GM18511 (cell line): ENCODE measurements around the gene CYP1B1.
"Not testable (repeated sequence)": the region's sequence is repeated elsewhere in the genome, so short reads cannot be mapped to it uniquely, and the experiment has no call there.

Experiments
- ATAC-seq: cut with Tn5 transposase; IDR thresholded peaks from one replicate; pipeline ENCODE4 v1.9.1; 2021; ENCODE audit warnings: mild to moderate bottlenecking, moderate library complexity; ENCODE audit not compliant: unreplicated experiment

The CYP1B1 gene

DNA sequence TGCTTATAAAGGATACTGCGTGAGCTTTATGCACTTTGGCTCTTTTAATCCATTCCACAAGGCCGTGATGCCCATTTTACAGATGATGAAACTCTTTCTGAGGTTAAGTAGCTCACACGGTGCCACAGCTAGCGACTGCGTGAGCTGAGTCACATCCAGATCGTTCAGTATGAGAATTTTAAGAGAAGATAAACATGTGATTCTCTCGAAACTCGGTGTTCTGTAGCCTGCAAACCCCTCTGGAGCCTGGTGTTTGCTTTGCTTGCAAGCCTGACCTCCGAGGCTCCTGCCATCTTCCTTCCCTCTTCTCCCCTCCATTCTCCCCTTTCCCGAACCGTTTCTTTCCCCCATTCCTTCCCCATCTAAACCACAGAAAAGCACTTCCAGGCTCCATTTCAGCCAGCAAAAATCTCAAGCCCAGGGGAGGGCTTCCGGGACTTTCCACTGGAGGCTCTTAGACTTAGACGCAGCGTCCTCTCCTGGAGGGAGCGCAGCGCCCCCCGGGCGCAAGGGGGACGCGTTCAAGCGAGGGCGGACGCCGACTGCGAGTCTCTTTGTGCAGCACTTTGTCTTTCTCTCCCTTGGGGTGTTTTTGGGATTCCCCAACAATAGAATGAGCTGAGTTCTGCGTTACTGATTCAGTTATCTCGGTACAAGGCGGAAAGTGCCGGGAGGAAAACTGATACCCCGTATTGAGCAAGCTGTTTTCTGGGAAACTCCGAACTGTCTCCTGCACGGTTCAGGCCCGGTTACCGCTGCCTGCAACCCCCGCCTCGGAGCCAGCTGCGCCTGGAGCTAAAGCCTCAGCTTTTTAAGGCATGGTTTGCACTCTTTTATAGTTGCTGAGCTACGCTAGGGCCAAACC is 38.0 kb downstream of the CYP1B1 start:
- ATAC-seq = peak; percentile 87

DNA sequence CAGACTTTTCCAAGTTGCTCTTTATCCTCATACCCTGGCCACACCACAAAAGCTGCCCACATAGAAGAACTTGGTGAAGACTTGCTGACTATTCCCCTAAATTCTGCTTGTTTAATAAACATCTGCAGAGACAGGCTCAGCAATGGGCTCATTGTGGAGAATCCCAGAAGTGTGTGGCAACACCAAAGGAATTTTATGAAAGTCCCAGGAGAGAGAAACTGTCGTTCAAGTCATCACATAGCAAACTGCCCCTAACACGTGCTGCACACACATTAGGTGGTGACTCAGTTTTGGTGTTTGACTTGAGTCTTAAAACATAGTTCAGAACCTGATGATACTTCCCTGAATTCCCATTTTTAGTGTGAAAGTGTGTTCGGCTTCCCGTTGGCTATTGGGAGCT is 38.6 kb downstream of the CYP1B1 start:
- no peak for ATAC-seq

DNA sequence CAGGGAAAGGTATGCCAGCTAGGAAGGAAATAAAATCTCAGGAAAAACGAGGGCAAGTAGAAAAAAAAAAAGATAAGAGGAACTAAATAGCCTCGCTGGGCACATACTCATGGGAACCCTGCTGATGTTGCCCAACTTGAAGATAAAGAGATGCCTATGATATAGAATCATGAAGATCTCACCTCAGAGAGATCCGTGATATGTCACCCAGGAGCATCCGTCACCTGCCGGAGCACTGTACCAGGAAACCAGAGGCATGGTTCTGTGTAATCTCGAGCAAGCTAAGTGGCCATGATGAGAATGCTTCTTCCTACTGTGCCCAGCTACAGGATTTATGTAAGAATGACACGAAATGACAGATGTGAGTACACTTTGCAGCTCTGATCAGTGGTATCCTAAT is 40.0 kb downstream of the CYP1B1 start:
- ATAC-seq = no peak

DNA sequence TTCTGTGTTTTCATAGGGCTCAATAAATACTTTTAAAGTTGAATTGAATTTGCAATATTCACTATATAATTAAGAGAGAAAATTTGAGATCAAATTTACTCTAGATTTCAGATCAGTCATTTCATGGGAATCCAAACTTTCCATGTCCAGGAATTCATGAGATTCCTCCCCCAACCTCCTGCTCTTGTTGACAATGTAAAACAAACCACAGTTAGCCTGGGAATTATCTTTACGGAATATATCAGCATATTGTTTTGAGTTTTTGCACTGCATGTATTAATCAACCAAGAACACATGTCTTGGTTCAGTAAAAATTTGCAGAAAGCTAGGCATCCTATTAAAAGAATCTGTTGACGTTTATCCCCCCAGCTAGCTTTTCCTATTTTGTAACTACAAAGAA is 42.3 kb downstream of the CYP1B1 start:
- ATAC-seq = no peak

DNA sequence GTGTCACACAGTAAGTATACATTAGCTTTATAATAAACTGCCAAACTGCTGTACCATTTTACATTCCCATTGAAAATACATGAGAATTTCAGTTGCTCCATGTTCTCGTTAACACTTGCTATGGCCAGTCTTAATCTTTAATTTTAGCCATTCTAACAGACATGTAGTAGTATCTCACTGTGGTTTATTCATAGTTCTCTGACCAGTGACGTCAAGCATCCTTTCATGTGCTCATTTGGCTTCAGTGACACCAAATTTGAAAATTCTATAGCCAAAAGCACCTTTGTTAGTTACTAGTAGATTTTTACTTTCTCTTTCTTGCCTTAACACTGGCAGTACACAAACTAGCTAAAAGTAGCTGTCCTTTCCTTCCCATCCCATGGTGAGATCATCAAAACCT is 43.0 kb downstream of the CYP1B1 start:
- no peak for ATAC-seq

DNA sequence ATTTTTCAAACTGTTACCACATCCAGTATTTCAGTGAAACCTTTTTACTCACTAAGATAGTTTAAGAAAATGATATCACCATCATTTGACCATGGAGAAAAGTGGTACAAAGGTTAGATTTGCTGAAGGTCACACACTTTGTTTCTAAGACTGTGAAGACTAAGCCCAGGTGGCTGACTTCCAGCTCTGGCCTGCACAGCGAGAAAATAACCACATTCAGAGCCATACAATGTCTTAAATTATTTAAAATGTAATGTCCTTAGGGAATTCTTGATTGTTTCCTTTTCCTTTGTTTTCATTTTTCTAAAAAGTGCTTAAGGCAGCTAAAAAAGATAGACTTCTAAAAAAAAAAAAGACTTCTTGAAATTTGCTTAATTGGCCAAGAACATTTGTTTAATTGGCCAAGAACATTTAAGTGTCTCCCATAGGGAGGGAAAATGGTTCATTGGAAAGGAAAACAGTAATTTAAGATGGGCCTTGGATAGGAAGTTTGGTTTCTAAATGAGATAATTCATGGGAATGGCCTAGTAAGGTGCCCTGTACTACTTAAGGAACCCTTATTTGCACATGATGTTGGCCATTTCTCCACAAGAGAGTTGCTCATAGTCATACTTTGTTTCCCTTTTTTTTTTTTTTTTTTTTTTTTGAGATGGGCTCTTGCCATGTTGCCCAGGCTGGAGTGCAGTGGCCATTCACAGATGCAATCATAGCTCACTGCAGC is 45.2 kb downstream of the CYP1B1 start:
- no peak for ATAC-seq

DNA sequence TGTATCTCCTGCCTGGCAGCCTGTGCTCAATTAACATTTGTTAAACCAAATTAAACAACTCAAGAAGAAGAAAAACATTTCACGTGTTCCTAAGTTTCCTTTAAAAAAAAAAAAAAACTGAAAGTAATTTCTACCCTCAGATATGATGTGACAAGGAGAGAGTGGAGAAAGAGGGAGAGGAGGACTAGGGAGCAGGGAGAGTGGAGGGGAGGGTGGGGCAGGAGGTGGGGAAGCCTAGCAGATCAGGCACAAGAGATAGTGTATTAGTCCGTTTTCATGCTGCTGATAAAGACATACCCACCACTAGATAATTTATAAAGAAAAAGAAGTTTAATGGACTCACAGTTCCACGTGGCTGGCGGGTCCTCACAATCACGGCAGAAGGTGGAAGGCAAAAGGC is 46.4 kb downstream of the CYP1B1 start:
- ATAC-seq = no peak

DNA sequence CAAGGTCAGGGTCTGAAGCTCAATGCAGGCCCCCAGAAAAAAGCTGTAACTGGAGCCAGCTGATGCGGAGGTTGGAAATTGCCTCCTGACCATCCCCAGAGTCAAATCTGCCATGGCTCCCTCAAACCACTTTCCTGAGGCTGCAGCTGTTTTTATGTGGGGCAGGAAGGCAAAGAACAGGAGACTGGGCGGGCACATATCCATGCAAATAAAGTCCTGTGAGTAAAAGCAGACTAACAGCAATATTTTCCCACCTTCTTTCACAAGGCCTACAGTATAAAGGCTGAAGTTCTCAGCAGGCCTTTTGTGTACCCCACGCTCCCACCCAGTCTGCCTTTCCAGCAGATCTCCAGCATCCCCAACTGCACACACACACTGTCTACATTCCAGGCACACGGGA is 47.1 kb downstream of the CYP1B1 start:
- no peak for ATAC-seq

DNA sequence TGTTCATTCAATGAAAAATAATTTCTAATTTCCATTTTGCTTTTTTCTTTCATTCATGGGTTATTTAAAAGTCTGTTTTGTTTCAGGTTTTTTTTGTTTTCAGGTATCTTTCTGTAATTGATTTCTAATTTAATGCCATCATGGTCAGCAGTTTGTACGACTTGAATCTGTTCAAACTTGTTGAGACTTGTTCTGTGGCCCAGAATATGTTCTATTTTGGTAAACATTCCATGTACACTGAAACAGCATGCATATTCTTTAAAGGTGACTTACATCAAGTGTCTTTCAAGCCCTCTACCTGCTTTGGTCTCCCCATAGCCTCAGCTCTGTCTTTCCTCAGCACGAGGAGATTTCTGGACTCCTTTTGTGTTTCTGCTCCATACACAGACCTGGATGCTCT is 49.1 kb downstream of the CYP1B1 start:
- no peak for ATAC-seq

DNA sequence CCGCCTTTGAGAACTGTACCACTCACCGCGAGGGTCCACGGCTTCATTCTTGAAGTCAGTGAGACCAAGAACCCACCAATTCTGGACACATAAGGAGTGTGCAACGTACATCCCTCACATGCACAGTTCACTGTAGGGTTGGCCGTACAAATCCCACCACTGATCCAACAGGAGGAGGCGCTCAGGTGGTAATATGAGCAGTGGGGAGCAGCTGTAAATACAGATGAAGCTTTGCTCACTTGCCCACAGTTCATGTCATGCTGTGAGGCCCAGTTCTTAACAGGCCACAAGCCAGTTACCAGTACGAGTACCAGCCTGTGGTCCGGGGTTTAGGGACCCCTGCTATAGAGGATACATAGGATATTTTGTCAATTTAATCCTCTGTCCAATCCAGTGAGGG is 54.4 kb downstream of the CYP1B1 start:
- no peak for ATAC-seq

DNA sequence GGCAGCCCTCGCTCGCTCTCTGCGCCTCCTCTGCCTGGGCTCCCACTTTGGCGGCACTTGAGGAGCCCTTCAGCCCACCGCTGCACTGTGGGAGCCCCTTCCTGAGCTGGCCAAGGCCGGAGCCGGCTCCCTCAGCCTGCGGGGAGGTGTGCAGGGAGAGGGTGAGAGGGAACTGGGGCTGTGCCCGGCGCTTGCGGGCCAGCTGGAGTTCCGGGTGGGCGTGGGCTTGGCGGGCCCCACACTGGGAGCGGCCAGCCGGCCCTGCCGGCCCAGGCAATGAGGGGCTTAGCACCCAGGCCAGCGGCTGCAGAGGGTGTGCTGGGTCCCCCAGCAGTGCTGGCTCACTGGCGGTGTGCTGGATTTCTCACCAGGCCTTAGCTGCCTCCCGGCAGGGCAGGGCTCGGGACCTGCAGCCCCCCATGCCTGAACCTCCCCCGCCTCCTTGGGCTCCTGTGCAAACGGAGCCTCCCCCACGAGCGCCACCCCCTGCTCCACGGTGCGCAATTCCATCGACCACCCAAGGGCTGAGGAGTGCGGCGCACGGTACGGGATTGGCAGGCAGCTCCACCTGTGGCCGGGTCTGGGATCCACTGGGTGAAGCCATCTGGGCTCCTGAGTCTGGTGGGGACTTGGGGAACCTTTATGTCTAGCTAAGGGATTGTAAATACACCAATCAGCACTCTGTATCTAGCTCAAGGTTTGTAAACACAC is 55.4 kb downstream of the CYP1B1 start:
- ATAC-seq = not testable (repeated sequence)

DNA sequence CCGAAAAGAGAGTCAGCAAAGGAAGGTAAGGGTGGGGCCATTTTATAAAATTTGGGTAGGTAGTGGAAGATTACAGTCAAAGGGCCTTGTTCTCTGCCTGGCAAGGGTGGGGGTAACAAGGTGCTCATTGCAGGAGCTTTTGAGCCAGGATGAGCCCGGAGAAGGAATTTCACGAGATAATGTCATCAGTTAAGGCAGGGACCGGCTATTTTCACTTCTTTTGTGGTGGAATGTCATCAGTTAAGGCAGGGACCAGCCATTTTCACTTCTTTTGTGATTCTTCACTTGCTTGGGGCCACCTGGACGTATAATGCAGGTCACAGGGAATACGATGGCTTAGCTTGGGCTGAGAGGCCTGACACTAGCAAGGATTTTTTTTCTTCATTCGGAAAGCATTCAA is 58.1 kb downstream of the CYP1B1 start:
- ATAC-seq = no peak
